Lung (tissue), 12 donors: ENCODE results near the gene PTPRA. TPM values are rescaled to one million over a fixed set of nuclear protein-coding genes. Genes with fewer than 3 reads are reported as not detected.

Experiments used
- ATAC-seq: fragments of 200-7000 bp; cut with Tn5 transposase; one replicate; pipeline ENCODE4 v1.9.1; 2020; ENCODE audit warnings: moderate number of reproducible peaks; ENCODE audit not compliant: insufficient read depth, low FRiP score
- DNase-seq, 3 donors: peaks; one replicate each; pipeline ENCODE4 v3.0.0-alpha.2; 2013 to 2017
- H3K27ac ChIP-seq, 2 donors: one replicate each; pipeline ENCODE4 v1.5.1; 2013; ENCODE audit warnings: mild to moderate bottlenecking in 2 of 2, moderate library complexity in 2 of 2, control low read depth in 1 of 2, inconsistent platforms in 1 of 2, low read depth in 1 of 2, low read length in 1 of 2
- H3K27me3 ChIP-seq, 3 donors: one replicate each; pipeline ENCODE4 v1.5.1; 2013; ENCODE audit warnings: low read length in 2 of 3; ENCODE audit not compliant: control insufficient read depth in 3 of 3, insufficient read depth in 3 of 3
- H3K36me3 ChIP-seq, 4 donors: one replicate each; pipeline ENCODE4 v1.5.1; 2013; ENCODE audit warnings: low read length in 4 of 4, mild to moderate bottlenecking in 1 of 4, moderate library complexity in 1 of 4; ENCODE audit not compliant: control insufficient read depth in 4 of 4, insufficient read depth in 4 of 4
- H3K4me1 ChIP-seq, 5 donors: one replicate each; pipeline ENCODE4 v1.5.1; 2013; ENCODE audit warnings: low read length in 5 of 5, mild to moderate bottlenecking in 2 of 5, moderate library complexity in 1 of 5; ENCODE audit not compliant: control insufficient read depth in 5 of 5, insufficient read depth in 5 of 5
- H3K4me3 ChIP-seq: one replicate; pipeline ENCODE4 v1.5.1; 2013; ENCODE audit warnings: mild to moderate bottlenecking, control low read depth, moderate library complexity
- H3K9ac ChIP-seq, 2 donors: one replicate each; pipeline ENCODE4 v1.5.1; 2013; ENCODE audit warnings: low read length in 2 of 2, control low read depth in 1 of 2; ENCODE audit not compliant: insufficient read depth in 1 of 2
- H3K9me3 ChIP-seq, 4 donors: one replicate each; pipeline ENCODE4 v1.5.1; 2013; ENCODE audit warnings: low read length in 3 of 4, mild to moderate bottlenecking in 1 of 4, moderate library complexity in 1 of 4; ENCODE audit not compliant: control insufficient read depth in 4 of 4, insufficient read depth in 3 of 4
- WGBS, 2 donors: extraction: QIAGEN DNeasy Blood & Tissue Kit; methylation state at CpG; one replicate each; pipeline ENCODE4 v1.1.7; 2013; 5-methylcytosine and 5-hydroxymethylcytosine counted together
- polyA plus RNA-seq, 2 donors: library from polyadenylated mRNA; stranded (reverse); fragments of 200-250 nt; gene quantifications; one replicate each; pipeline ENCODE4 v1.2.1, GENCODE V29; 2013
- total RNA-seq, 2 donors: library from RNA; depleted of rRNA in 1 of 2; stranded (reverse); fragments of >200 nt in 1 of 2; gene quantifications; one replicate each; pipeline ENCODE4 v1.2.1, GENCODE V29; 2014 to 2021
- TF ChIP-seq, protein P1 (sequence below): IDR thresholded peaks from 2 replicates; pipeline ENCODE4 v1.5.1; 2012; ENCODE audit warnings: mild to moderate bottlenecking; ENCODE audit errors: control extremely low read depth, extremely low read depth
- donor health status: control.
- donor health status: control.
- donor health status: Bipolar disorder and iron deficiency.
- donor health status: healthy.
- donor health status: DM: yes; HTN: yes; CAD: no.

PTPRA gene
- total and polyA plus RNA-seq, 4 donors, result 17.8 to 92.1 (median 40.1) TPM

DNA sequence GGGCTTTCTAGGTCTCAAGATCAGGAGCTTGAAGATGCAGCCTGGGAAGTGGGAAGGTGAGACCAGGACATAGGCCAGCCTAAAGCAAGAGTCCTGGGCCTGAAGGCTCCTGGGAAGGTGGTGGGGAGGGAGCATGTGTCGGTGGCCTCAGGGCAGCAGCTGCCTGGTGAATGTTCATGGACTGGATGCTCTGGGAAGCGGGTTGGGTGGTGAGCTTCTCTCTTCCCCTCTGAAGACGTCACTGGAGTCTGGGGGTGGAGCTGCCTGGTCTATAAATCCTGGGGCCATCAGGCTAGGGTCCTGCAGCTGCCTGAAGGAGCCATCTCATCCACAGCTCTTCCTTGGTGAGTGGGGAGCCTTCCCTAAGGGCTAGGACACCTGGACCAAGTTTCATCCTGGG, 170.0 kb downstream of the PTPRA start, which contains the start of gene GNRH2:
TSS of gene GNRH2 (plus strand) at position 301 of the 400 bp plus-strand sequence. CDS start 793 bp downstream, outside the sequence.
- peak within 1 kb of the TSS in 1 of 2 donors; percentile 43 for H3K27ac ChIP-seq
- TF ChIP-seq, protein P1, sequence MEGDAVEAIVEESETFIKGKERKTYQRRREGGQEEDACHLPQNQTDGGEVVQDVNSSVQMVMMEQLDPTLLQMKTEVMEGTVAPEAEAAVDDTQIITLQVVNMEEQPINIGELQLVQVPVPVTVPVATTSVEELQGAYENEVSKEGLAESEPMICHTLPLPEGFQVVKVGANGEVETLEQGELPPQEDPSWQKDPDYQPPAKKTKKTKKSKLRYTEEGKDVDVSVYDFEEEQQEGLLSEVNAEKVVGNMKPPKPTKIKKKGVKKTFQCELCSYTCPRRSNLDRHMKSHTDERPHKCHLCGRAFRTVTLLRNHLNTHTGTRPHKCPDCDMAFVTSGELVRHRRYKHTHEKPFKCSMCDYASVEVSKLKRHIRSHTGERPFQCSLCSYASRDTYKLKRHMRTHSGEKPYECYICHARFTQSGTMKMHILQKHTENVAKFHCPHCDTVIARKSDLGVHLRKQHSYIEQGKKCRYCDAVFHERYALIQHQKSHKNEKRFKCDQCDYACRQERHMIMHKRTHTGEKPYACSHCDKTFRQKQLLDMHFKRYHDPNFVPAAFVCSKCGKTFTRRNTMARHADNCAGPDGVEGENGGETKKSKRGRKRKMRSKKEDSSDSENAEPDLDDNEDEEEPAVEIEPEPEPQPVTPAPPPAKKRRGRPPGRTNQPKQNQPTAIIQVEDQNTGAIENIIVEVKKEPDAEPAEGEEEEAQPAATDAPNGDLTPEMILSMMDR, result no peak
- ATAC-seq, result no peak
- H3K27me3 ChIP-seq, result no peaks in the 10 kb centered on the region
- H3K9me3 ChIP-seq, result no peaks in the 10 kb centered on the region
- H3K9ac ChIP-seq, result peak within 1 kb of the TSS in 1 of 2 donors; percentile 73
- peaks cover 0 to 30% (median 13%) of the 10 kb centered on the region in 5 donors for H3K4me1 ChIP-seq
- peaks cover 5 to 28% (median 23%) of the 10 kb centered on the region in 4 donors for H3K36me3 ChIP-seq
- DNase-seq, result peak in 1 of 3 donors; percentile 5
- H3K4me3 ChIP-seq, result no peak within 1 kb of the TSS
- 76 to 88% methylated on average over 3 of the region's 3 CpGs for WGBS, 2 donors

DNA sequence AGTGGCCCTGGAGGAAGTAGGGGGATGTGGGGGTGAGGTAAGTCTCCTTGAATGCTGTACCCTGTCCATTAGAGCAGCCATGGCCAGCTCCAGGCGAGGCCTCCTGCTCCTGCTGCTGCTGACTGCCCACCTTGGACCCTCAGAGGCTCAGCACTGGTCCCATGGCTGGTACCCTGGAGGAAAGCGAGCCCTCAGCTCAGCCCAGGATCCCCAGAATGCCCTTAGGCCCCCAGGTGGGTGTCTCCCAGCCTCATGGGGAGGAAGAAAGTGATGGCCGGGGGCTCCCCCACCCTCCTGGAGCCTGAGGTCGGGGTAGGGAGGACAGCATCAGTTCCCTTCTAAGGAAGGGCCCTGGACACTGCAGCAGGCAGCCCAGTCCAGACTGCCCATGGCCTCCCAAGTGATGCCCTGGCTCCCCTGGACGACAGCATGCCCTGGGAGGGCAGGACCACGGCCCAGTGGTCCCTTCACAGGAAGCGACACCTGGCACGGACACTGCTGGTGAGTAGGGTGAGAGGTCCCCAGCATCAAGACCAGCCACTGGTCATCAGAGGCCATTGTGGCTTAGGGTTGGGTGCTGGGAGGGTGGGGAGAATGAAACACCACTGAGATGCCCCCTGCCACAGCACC, 171.2 kb downstream of the PTPRA start:
- Histone ChIP-seq H3K9ac (no peak overlapping the region), H3K27me3 (no peaks in the 10 kb centered on the region), H3K9me3 (no peaks in the 10 kb centered on the region), H3K36me3 (peaks cover 10 to 26% (median 25%) of the 10 kb centered on the region in 4 donors), H3K27ac (peak overlapping the region; percentile 95 to 98), H3K4me3 (no peak overlapping the region), H3K4me1 (peaks cover 0 to 30% (median 13%) of the 10 kb centered on the region in 5 donors)
- WGBS, 2 donors, result 88 to 92% methylated on average over 8 of the region's 8 CpGs
- no peak for ATAC-seq
- DNase-seq, result no peak
- TF ChIP-seq, protein P1, result no peak

- H3K4me1 ChIP-seq, result peaks cover 0 to 30% (median 13%) of the 10 kb centered on the region in 5 donors
- peak overlapping the region; percentile 64 for H3K4me3 ChIP-seq
- H3K36me3 ChIP-seq, result peaks cover 10 to 24% (median 23%) of the 10 kb centered on the region in 4 donors
- peak; percentile 66 for ATAC-seq
- TF ChIP-seq, protein P1, result no peak
- H3K9ac ChIP-seq, result peak overlapping the region; percentile 31 to 43
- no peak for DNase-seq
- 2 to 3% methylated on average over 13 to 24 of the region's 24 CpGs for WGBS, 2 donors
- no peaks in the 10 kb centered on the region for H3K27me3 ChIP-seq
- no peaks in the 10 kb centered on the region for H3K9me3 ChIP-seq
- peak overlapping the region; percentile 95 to 98 for H3K27ac ChIP-seq
These were observed 171.9 kb downstream of the PTPRA start for GRCh38 chr20:3045042-3045815.
